MM.1S (cell line): ENCODE data around the gene CNIH3.

ENCODE experiments used
- DNase-seq: peaks from one replicate; pipeline ENCODE4 v3.0.0-alpha.2; 2015
- H2AFZ ChIP-seq: fragments of 300-600 bp; sonication (generic); 2 replicates; pipeline ENCODE4 v1.6.0; 2016; ENCODE audit warnings: antibody characterized with exemption, low read length
- H3F3A ChIP-seq: fragments of 300-600 bp; sonication (generic); 2 replicates; pipeline ENCODE4 v1.6.1; 2016; ENCODE audit warnings: mild to moderate bottlenecking, antibody characterized with exemption, low read length, moderate library complexity, mixed read lengths; ENCODE audit not compliant: insufficient read depth
- H3K27ac ChIP-seq: fragments of 300-600 bp; sonication (generic); 2 replicates; pipeline ENCODE4 v1.5.1; 2016; ENCODE audit warnings: mild to moderate bottlenecking, low read length
- H3K27me3 ChIP-seq: fragments of 300-600 bp; sonication (generic); replicated peaks from 2 replicates; pipeline ENCODE4 v1.6.0; 2016; ENCODE audit warnings: low read length; ENCODE audit not compliant: insufficient read depth
- H3K36me3 ChIP-seq: fragments of 300-600 bp; sonication (generic); replicated peaks from 2 replicates; pipeline ENCODE4 v1.6.1; 2016; ENCODE audit warnings: mild to moderate bottlenecking, low read length, mixed read lengths; ENCODE audit not compliant: insufficient read depth
- H3K4me1 ChIP-seq: fragments of 300-600 bp; sonication (generic); 2 replicates; pipeline ENCODE4 v1.6.1; 2016; ENCODE audit warnings: low read length, mixed read lengths
- H3K4me2 ChIP-seq: fragments of 300-600 bp; sonication (generic); 2 replicates; pipeline ENCODE4 v1.6.0; 2016; ENCODE audit warnings: low read depth, low read length
- H3K4me3 ChIP-seq: fragments of 300-600 bp; sonication (generic); 2 replicates; pipeline ENCODE4 v1.5.1; 2016; ENCODE audit warnings: low read length, mixed read lengths
- H3K79me2 ChIP-seq: fragments of 300-600 bp; sonication (generic); 2 replicates; pipeline ENCODE4 v1.6.1; 2016; ENCODE audit warnings: mixed run types, low read length, mixed read lengths
- H3K9ac ChIP-seq: fragments of 300-600 bp; sonication (generic); 2 replicates; pipeline ENCODE4 v1.6.1; 2016; ENCODE audit warnings: low read length, mixed read lengths
- H3K9me2 ChIP-seq: fragments of 300-600 bp; sonication (generic); replicated peaks from 2 replicates; pipeline ENCODE4 v1.6.1; 2016; ENCODE audit warnings: mild to moderate bottlenecking, low read length, mixed read lengths; ENCODE audit not compliant: insufficient read depth
- H3K9me3 ChIP-seq: fragments of 300-600 bp; sonication (generic); replicated peaks from 2 replicates; pipeline ENCODE4 v1.6.1; 2016; ENCODE audit warnings: mild to moderate bottlenecking, low read length, mixed read lengths; ENCODE audit not compliant: insufficient read depth
- H4K20me1 ChIP-seq: fragments of 300-600 bp; sonication (generic); 2 replicates; pipeline ENCODE4 v1.6.1; 2016; ENCODE audit warnings: mild to moderate bottlenecking, low read length, moderate library complexity, mixed read lengths; ENCODE audit not compliant: insufficient read depth
- EZH2 ChIP-seq: fragments of 300-600 bp; sonication (generic); optimal IDR thresholded peaks from 2 replicates; pipeline ENCODE3; 2017; ENCODE audit warnings: low read depth, mild to moderate bottlenecking, antibody characterized with exemption, low read length, mixed read lengths
- EZH2phosphoT487 ChIP-seq: fragments of 300-600 bp; sonication (generic); IDR thresholded peaks from 2 replicates; pipeline ENCODE4 v1.6.1; 2018; ENCODE audit warnings: antibody characterized with exemption, low read length
- TF ChIP-seq, protein P1 (sequence below): fragments of 300-600 bp; sonication (generic); IDR thresholded peaks from 2 replicates; pipeline ENCODE4 v1.5.1; 2016; ENCODE audit warnings: antibody characterized with exemption, low read length, mixed read lengths

CNIH3 gene

GRCh38 chr1:224703702-224704101 is 87.6 kb downstream of the CNIH3 start:
- TF ChIP-seq EZH2phosphoT487 (no peak), EZH2 (no peak)
- TF ChIP-seq, protein P1, sequence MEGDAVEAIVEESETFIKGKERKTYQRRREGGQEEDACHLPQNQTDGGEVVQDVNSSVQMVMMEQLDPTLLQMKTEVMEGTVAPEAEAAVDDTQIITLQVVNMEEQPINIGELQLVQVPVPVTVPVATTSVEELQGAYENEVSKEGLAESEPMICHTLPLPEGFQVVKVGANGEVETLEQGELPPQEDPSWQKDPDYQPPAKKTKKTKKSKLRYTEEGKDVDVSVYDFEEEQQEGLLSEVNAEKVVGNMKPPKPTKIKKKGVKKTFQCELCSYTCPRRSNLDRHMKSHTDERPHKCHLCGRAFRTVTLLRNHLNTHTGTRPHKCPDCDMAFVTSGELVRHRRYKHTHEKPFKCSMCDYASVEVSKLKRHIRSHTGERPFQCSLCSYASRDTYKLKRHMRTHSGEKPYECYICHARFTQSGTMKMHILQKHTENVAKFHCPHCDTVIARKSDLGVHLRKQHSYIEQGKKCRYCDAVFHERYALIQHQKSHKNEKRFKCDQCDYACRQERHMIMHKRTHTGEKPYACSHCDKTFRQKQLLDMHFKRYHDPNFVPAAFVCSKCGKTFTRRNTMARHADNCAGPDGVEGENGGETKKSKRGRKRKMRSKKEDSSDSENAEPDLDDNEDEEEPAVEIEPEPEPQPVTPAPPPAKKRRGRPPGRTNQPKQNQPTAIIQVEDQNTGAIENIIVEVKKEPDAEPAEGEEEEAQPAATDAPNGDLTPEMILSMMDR = no peak
- Histone ChIP-seq H3K27me3 (no peaks in the 10 kb centered on the region), H3K9ac (no peak overlapping the region), H3K79me2 (no peaks in the 10 kb centered on the region), H3K36me3 (no peaks in the 10 kb centered on the region), H3K27ac (no peak overlapping the region), H3K9me3 (no peaks in the 10 kb centered on the region), H3K9me2 (no peaks in the 10 kb centered on the region), H3K4me2 (no peak overlapping the region), H4K20me1 (no peaks in the 10 kb centered on the region), H2AFZ (no peak overlapping the region), H3K4me3 (no peak overlapping the region), H3K4me1 (no peaks in the 10 kb centered on the region), H3F3A (no peaks in the 10 kb centered on the region)
- DNase-seq = no peak

- no peaks in the 10 kb centered on the region for H3K36me3 ChIP-seq
- H3K4me1 ChIP-seq = no peaks in the 10 kb centered on the region
- no peak overlapping the region for H3K27ac ChIP-seq
- H3K4me2 ChIP-seq = no peak overlapping the region
- DNase-seq = no peak
- H3K27me3 ChIP-seq = no peaks in the 10 kb centered on the region
- H2AFZ ChIP-seq = no peak overlapping the region
- H3K4me3 ChIP-seq = no peak overlapping the region
- TF ChIP-seq, protein P1 = no peak
- TF ChIP-seq EZH2 (no peak), EZH2phosphoT487 (no peak)
- no peak overlapping the region for H3K9ac ChIP-seq
- H3K9me2 ChIP-seq = no peaks in the 10 kb centered on the region
- no peaks in the 10 kb centered on the region for H3F3A ChIP-seq
- no peaks in the 10 kb centered on the region for H3K79me2 ChIP-seq
- H3K9me3 ChIP-seq = no peaks in the 10 kb centered on the region
- H4K20me1 ChIP-seq = no peaks in the 10 kb centered on the region
These were observed 88.1 kb downstream of the CNIH3 start for GRCh38 chr1:224704107-224704735.

DNA sequence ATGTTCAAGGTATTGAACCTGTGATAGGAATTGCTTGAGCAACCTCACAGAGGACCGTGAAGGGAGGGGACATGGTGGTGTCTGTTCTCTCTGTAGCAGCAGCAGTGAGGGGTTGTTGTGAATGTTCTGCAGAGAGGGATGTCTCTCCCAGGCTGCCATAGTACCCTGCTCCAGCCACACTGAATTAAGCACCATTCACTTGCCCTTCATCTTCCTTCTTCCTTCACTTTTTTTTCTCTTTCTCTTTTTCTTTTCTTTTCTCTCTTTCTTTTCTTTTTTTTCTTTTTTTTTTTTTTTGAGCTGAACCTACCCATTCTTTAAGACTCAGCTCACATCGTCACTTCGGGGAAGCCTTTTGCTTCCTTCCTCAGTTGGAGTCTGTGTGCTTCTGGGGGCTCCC is 89.5 kb downstream of the CNIH3 start:
- Histone ChIP-seq H3K27ac (no peak overlapping the region), H3K9me3 (no peaks in the 10 kb centered on the region), H3K4me3 (no peak overlapping the region), H3K9ac (no peak overlapping the region), H3K4me2 (no peak overlapping the region), H3K36me3 (no peaks in the 10 kb centered on the region), H3F3A (no peaks in the 10 kb centered on the region), H4K20me1 (no peaks in the 10 kb centered on the region), H2AFZ (no peak overlapping the region), H3K4me1 (no peaks in the 10 kb centered on the region), H3K9me2 (no peaks in the 10 kb centered on the region), H3K79me2 (no peaks in the 10 kb centered on the region), H3K27me3 (no peaks in the 10 kb centered on the region)
- TF ChIP-seq EZH2phosphoT487 = no peak
- no peak for TF ChIP-seq EZH2
- TF ChIP-seq, protein P1 = no peak
- DNase-seq = no peak
